ENCODE measurements around the gene SEBOX.

The SEBOX gene

GRCh38 chr17:28394337-28395116, 29.5 kb upstream of the SEBOX start:
- DNase-seq (ENCODE audit: low read depth in 2 of 2), result no peak

- no peak for DNase-seq (ENCODE audit: low read depth in 2 of 2)
These were observed 27.5 kb upstream of the SEBOX start for GRCh38 chr17:28392491-28392890.

- DNase-seq (ENCODE audit: low read depth in 2 of 2), result no peak
These were observed 26.4 kb upstream of the SEBOX start for GRCh38 chr17:28391401-28391800.

GRCh38 chr17:28390984-28391383, 26.0 kb upstream of the SEBOX start:
- no peak for DNase-seq (ENCODE audit: low read depth in 2 of 2)

GRCh38 chr17:28390563-28390962, 25.6 kb upstream of the SEBOX start:
- no peak for DNase-seq (ENCODE audit: low read depth in 2 of 2)

- DNase-seq (ENCODE audit: low read depth in 2 of 2), result no peak
These were observed 25.1 kb upstream of the SEBOX start for GRCh38 chr17:28390141-28390540.

- DNase-seq (ENCODE audit: low read depth in 2 of 2), result no peak
These were observed 23.1 kb upstream of the SEBOX start for GRCh38 chr17:28388106-28388505.

GRCh38 chr17:28386391-28386790, 21.4 kb upstream of the SEBOX start:
- DNase-seq (ENCODE audit: low read depth in 2 of 2), result no peak

GRCh38 chr17:28385406-28385805, 20.4 kb upstream of the SEBOX start:
- no peak for DNase-seq (ENCODE audit: low read depth in 2 of 2)

- DNase-seq (ENCODE audit: low read depth in 2 of 2), result no peak
These were observed 20.0 kb upstream of the SEBOX start for GRCh38 chr17:28385037-28385400.

- peak in 1 of 2 donors; percentile 35 for DNase-seq (ENCODE audit: low read depth in 2 of 2)
These were observed 19.5 kb upstream of the SEBOX start for GRCh38 chr17:28384281-28385036.

- DNase-seq (ENCODE audit: low read depth in 2 of 2), result no peak
These were observed 16.3 kb upstream of the SEBOX start for GRCh38 chr17:28381141-28381825.

- DNase-seq (ENCODE audit: low read depth in 2 of 2), result no peak
These were observed 15.1 kb upstream of the SEBOX start for GRCh38 chr17:28379814-28380801.

GRCh38 chr17:28372945-28373274, 7.9 kb upstream of the SEBOX start:
- no peak for DNase-seq (ENCODE audit: low read depth in 2 of 2)

- DNase-seq (ENCODE audit: low read depth in 2 of 2), result no peak
These were observed 7.4 kb upstream of the SEBOX start for GRCh38 chr17:28372203-28372944.

GRCh38 chr17:28371245-28372202, 6.5 kb upstream of the SEBOX start, which contains the start of gene SARM1:
SARM1 (plus strand) TSS chr17:28371694; CDS start chr17:28372033, 339 bp downstream.
- peak; percentile 48 to 75 for DNase-seq (ENCODE audit: low read depth in 2 of 2)

GRCh38 chr17:28370744-28371103, 5.7 kb upstream of the SEBOX start:
- no peak for DNase-seq (ENCODE audit: low read depth in 2 of 2)

- DNase-seq (ENCODE audit: low read depth in 2 of 2), result no peak
These were observed 5.2 kb upstream of the SEBOX start, which contains the start of gene VTN for GRCh38 chr17:28370035-28370743. VTN (minus strand) TSS chr17:28370307; CDS start chr17:28370203, 104 bp downstream.

- DNase-seq (ENCODE audit: low read depth in 2 of 2), result no peak
These were observed 4.7 kb upstream of the SEBOX start for GRCh38 chr17:28369684-28370034.
